ENCODE measurements around the gene HINT3. TPM values are rescaled to one million over a fixed set of nuclear protein-coding genes. Genes with fewer than 3 reads are reported as not detected.

The HINT3 gene
- total and polyA plus RNA-seq, 2 of the 13 experiments (the other 11 are each of a cell fraction or from before 2014, with no cell fraction given) = 3.1 to 22.8 TPM

- no peak for TF ChIP-seq MLXIP (CRISPR knock-in tag; IDR thresholded peaks at IDR 0.05; ENCODE audit: borderline replicate concordance)
- no peak for TF ChIP-seq ZBTB40 (IDR thresholded peaks at IDR 0.05)
- TF ChIP-seq ZBTB40 (CRISPR knock-in tag; IDR thresholded peaks at IDR 0.05) = no peak
- TF ChIP-seq PAXIP1 (CRISPR knock-in tag; conservative IDR thresholded peaks at IDR 0.05) = peak; percentile 34; the same call in 1 of the 2 replicates
- no peak for TF ChIP-seq TFE3 (CRISPR knock-in tag; IDR thresholded peaks at IDR 0.05)
- TF ChIP-seq GABPB1 (CRISPR knock-in tag; IDR thresholded peaks at IDR 0.05) = peak; percentile 29; the same call in 1 of the 2 replicates
- no peak for TF ChIP-seq ZNF280D (CRISPR knock-in tag; IDR thresholded peaks at IDR 0.05)
Measured at GRCh38 chr6:125953502-125953875, 3.1 kb upstream of the HINT3 start (continued).
